Measurements from ENCODE around the gene LINGO3. TPM values are rescaled to one million over a fixed set of nuclear protein-coding genes. Genes with fewer than 3 reads are reported as not detected.

The LINGO3 gene
- total and polyA plus RNA-seq, 2 of the 4 experiments (the other 2 are of a cell fraction) = not detected

DNA sequence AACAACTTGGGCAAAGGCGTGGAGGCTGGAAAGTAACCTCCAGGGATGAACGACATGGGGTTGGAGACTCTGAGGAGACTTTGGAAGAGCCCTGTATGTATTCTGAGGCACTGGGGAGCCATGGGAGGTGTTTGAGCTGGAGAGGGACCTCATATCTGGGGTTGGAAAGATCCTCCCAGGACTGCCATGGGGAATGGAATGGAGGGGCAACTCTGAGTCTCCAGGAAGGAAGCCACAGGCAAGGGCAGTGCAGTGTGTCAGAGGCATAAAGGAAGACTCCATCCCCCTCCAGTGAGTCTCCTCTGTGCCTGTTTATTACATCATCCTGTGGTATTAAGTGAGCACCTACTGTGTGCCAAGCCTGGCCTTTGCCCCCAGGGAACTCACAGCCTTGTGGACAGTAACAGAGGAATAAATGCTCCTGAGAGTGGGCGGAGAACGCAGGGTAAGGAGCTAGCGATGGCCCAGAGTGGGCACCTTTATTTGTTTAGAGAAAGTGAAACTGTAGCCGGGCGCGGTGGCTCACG lies 33.7 kb downstream of the LINGO3 start:
- CTCF ChIA-PET = interaction anchor here (0.6 kb wide), 1 partner anchor 29 kb away, joined by 5 read pairs; no protein-coding TSS in a partner anchor
- peak overlapping the region; percentile 25 for H2AK9ac ChIP-seq (replicated peaks; ENCODE audit: low read depth, low read length, poor library complexity)
- H3K9ac ChIP-seq (ENCODE audit: low read depth, low read length) = 0 out of 2 replicates have a peak overlapping the region, but pooled peaks have one; percentile 20
- no peak overlapping the region for H2BK15ac ChIP-seq (ENCODE audit: low read depth, low read length)
- POLR2A ChIA-PET (ENCODE audit: unreplicated experiment) = interaction anchor here (0.5 to 0.6 kb wide), 2 partner anchors 338 to 644 kb away, joined by 3 to 4 read pairs; no protein-coding TSS in a partner anchor
- H3K9me1 ChIP-seq (ENCODE audit: insufficient read depth, low read length) = no peaks in the 10 kb centered on the region; the same call in 1 of the 2 replicates
- TF ChIP-seq CEBPB (IDR thresholded peaks at IDR 0.05; ENCODE audit: low read depth, low read length) (peak; percentile 20; the same call in 1 of the 2 replicates), MAZ (IDR thresholded peaks at IDR 0.05; ENCODE audit: borderline replicate concordance, low read depth, low read length) (no peak)
- no peak overlapping the region for H3K56ac ChIP-seq (ENCODE audit: extremely low read depth, insufficient read depth, low read length)
- H4K8ac ChIP-seq (ENCODE audit: low read depth in 2 of 2, low read length in 2 of 2) = no peak overlapping the region; a peak in 1 of 4 replicates
- H3K4ac ChIP-seq (ENCODE audit: low read depth, low read length) = no peak overlapping the region
- DNase-seq (no peak), ATAC-seq (ENCODE audit: low read depth) (no peak)
- H3K23ac ChIP-seq (ENCODE audit: low read depth, low read length) = no peak overlapping the region
- no peak overlapping the region for H2BK120ac ChIP-seq (ENCODE audit: low read depth, low read length)
- peaks cover 14% of the 10 kb centered on the region for H3K4me1 ChIP-seq (ENCODE audit: control insufficient read depth, insufficient read depth, low read length)
- no peak overlapping the region for H2BK20ac ChIP-seq (ENCODE audit: low read depth, low read length)
- no TSS peak for BruUV-seq (replicated peaks)
- H3K9me3 ChIP-seq (ENCODE audit: control insufficient read depth, insufficient read depth, low read length) = no peaks in the 10 kb centered on the region
- peak overlapping the region; percentile 31; the same call in 1 of the 2 replicates for H3K4me2 ChIP-seq (ENCODE audit: low read depth, low read length)
- 81% methylated on average over 4 of the region's 9 CpGs; no CpG with 5 or more reads in 1 of the 2 experiments for WGBS, 2 experiments (ENCODE audit: extremely low coverage in 2 of 2, insufficient read length in 1 of 2)
- H3K27me3 ChIP-seq (ENCODE audit: control insufficient read depth, insufficient read depth, low read length) = no peaks in the 10 kb centered on the region
- no peak overlapping the region for H2AFZ ChIP-seq (replicated peaks; ENCODE audit: low read length, poor library complexity)
- H3K36me3 ChIP-seq (ENCODE audit: control insufficient read depth, insufficient read depth, low read length) = peaks cover 34% of the 10 kb centered on the region
- no peak overlapping the region for H3K14ac ChIP-seq (replicated peaks; ENCODE audit: low read depth, low read length)
- dilution Hi-C loops (cut with HindIII; ENCODE audit: low sequenced_read_pairs, unreplicated experiment) = no loop called here
- no peak overlapping the region for H3K18ac ChIP-seq (ENCODE audit: low read depth, low read length)
- H3K4me3 ChIP-seq (ENCODE audit: insufficient read depth, low read depth, low read length) = no peak overlapping the region
- peaks cover 78% of the 10 kb centered on the region for H4K20me1 ChIP-seq (ENCODE audit: insufficient read depth, low read length)
- no peak overlapping the region for H4K91ac ChIP-seq (ENCODE audit: insufficient read depth, low read depth, low read length)
- no peak overlapping the region for H4K5ac ChIP-seq (ENCODE audit: low read depth, low read length)
- in situ Hi-C loops (cut with MboI; ENCODE audit: low sequenced_read_pairs) = loop anchor here (10.0 kb wide), 1 partner anchor 341 kb away; no protein-coding TSS in a partner anchor
- no peak overlapping the region for H2BK5ac ChIP-seq (ENCODE audit: low read depth, low read length, poor library complexity, severe bottlenecking)
- H3K27ac ChIP-seq (ENCODE audit: insufficient read depth, low read length) = no peak overlapping the region
- H3K79me1 ChIP-seq (ENCODE audit: low read depth in 1 of 2, low read length in 2 of 2) = peaks cover 7 to 42% of the 10 kb centered on the region in 2 experiments
- intact Hi-C loops (cut with micrococcal nuclease) = loop anchor here (5.0 kb wide), 1 partner anchor 117 kb away; no protein-coding TSS in a partner anchor
- H2AK5ac ChIP-seq (ENCODE audit: low read depth, low read length) = no peak overlapping the region
